HG03066 (cell line): Measurements from ENCODE around the gene ADORA1.
A peak's percentile ranks its signal among the peaks of the same experiment; 100 is the strongest.

Experiments used
- ATAC-seq: cut with Tn5 transposase; IDR thresholded peaks from one replicate; pipeline ENCODE4 v1.9.1; 2021; ENCODE audit warnings: low read depth; ENCODE audit not compliant: unreplicated experiment

The ADORA1 gene

DNA sequence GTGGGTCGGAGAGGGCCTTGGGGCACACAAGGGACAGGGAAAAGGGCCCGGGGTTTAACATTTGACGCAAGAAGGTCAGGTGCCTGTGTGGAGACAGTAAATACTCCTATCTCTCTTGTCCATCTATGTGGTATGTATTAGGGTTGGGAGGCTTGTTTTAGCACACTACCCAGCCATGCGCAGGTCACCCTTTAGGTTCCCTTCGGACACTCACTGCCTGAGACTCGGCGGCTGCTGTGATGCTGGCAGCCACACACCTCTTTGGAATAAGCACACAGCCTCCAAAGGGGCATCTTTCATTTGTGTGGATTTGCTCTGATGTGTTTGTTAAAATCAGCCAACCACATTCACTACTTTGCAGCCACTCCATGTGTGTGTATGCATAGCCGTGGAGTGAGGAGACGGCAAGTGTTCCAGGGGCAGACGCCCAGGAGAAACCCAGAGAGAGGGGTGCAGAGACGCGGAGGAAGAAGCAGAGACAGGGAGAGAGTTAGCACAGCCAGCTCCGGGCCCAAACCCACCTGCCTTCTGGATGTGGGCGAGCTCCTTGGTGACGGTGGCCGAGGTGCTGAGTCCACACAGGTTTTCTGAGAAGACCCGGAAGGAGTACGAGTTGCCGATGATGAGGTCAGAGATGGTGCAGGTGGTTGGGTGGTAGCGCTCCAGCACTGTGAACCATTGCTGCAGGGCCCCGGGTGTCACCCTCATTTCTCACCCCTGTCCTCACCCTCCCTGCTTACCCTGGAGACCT is 42.4 kb downstream of the ADORA1 start:
- no peak for ATAC-seq

DNA sequence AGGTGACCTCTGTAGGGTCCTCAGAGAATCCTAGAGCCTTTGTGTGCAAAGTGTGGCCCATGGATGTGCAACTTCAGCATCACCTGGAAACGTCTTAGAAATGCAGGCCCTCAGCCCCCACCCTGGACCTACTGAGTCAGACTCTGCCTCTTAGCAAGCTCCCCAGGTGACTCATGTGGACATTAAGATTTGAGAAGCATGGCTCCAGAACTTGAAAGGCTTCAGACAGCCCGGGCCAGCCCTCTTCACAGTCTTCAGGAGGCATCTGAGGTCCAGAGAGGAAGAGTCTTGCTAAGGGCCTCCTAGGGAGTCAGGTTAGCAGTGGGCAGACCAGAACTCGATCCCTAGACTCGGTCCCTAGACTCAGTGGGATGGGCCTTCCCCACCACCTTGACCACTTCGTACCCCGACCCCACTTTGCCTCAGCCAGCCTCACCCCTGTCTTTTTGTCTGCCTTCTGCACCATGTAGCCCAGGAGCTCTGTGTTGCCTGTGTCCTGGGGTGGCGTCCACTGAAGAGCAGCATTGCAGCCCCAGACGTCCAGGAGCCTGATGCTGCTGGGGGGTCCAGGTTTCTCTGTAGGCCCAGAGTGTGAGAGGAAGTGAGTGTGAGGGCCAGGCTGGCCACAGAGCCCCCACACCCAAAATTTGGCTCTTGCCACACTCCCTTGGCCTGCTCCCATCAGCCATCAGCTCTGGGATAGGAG is 43.3 kb downstream of the ADORA1 start:
- no peak for ATAC-seq

DNA sequence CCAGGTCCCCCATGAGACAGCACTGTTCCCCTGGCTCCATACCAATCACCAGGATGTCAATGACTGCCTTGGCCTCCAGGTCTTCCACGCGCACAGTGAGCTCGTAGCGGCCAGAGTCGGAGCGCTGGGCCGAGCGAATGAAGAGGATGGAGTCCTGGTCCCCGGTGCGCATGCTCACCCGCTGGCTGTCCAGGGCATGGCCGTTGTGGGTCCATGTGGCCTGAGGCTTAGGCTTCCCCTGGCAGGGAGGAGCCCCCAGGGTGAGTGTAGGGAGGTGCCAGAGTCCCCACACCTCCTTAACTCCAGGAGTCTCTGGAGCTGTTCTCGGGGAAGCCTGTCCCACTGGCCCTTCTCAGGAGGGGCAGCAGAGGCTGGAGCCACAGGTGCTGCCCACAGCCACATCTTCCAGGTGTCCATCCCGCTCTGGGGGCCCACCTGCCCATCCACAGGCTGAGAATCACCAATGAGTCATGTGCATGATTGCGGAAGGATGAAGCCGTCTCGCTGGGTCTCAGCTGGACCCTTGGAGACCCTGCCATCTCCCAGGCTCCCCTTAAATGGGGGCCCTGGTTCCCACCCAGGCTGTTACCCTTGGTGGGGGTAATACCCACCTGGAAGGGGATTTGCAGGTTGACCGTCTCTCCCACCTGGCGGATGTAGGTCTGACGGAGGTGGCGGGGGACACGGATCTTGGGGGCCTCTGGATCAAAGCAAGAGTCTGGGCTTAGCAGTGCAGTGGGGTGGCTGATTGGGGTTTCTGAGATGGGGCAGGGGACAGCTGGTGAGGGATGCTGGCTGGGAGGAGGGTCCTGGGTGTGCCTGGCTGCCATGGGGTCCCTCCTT is 44.0 kb downstream of the ADORA1 start:
- ATAC-seq, result no peak

DNA sequence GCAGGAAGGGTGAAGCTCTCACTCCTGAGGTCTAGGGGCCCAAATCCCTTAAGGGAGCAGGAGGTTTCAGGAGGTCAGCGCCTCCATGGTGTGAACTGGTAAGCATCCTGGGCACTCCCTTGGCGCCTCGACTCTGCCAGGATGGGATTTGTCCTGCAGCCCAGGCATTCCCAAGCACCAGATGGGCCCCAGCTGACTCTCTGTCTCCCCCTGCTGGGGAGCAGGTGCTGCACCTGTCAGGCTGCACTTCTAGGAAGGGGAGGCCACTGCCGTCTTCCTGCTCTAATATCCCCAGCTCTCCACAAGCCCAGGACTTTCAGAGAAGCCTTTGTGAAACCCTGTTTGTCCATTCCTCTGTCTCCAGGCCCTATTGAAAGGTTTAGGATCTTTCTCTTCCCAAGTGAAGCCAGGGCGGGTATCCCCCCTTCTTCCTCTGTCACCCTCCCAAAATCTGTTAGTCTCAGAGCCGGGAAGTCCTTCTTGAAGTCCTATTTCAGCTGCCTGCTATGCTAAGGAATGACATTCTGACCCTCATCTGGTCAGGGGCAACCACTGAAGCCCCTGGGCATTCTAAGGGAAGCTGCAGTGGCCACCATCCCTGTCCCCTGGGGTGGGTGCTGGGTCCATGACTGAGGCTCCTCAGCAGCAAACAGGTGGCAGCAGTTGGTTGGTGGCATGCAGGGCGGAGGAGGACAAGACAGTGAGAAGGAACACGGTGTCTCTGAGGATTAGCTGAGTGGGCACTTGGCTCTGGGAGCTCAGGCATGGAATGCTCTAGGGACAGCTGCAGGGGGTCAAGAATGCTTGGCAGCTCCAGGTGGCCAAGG is 44.9 kb downstream of the ADORA1 start:
- ATAC-seq, result no peak

DNA sequence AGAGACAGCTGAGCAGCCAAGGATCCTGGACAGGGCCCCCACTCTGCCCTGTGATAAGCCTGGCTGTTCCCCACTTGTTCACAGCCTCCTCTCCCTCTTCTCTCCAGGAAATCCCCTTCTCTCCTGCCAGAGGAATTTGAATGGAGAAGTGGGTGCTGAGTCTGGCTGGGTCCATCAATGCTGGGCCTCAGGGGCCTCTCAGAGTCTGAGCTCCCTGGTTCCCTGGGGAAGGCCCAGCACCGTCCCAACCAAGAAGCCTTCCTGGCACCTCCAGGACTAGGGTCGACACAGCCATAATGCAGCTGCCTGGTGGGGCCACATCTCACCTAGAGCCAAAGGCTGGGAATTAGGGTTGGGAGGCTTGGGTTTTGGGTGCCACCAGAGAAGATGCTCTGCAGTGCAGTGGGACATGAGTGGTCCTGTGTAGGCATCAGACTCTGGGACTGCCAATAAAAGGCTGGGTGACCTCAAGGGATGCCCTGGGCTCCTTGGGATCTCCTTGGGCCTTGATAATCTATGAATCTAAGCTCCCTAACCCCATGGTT is 45.6 kb downstream of the ADORA1 start:
- ATAC-seq, result no peak

DNA sequence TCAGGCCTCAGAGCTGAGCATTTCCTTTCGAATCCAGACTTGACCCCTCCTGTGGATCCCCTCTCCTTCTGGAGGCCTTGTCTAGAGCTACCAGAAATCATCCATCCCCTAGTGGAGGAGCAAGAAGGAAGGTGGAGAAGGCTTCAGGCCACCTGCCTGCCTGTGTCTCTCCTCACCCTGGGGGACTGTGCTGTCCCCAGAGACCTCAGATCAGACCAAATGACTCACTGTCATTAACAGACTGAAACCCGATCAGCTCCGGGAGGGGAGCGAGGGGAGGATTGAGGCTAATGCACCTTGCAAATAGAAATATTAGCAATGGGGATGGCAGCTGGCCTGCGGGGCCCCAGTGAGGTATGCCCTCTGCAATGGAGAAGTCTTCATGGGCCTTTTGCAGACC is 46.0 kb downstream of the ADORA1 start:
- ATAC-seq, result peak; percentile 87

DNA sequence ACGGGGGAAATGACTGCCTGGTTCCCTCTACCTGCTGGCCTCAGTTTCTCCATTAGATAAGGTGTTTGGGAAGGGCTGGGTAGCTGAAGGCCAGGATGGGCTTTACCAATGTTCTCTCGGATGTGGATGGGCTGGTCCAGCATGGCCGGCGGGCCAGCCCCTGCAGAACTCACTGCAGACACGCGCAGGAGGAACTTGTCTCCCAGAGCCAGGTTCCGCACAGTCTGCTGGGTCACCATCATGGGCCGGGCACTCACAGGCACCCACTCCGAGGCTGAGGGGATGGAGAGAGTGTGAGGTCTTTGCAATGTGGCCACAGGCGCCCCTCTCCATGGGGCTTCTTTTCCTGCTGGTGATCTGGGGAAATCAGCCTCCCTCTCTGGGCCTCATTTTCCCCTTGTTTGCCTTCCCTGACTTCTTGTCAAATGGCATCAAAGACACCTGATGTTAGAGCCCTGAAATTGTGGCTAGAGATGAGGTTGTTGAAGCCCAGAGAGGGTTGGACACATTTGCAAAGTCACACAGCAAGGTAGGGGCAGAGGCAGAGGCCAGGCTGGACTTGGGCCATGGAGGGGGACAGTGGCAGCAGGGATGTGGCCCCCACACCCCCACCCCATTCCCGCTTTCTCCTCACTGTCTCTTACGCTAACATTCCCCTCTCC is 46.9 kb downstream of the ADORA1 start:
- ATAC-seq, result no peak

DNA sequence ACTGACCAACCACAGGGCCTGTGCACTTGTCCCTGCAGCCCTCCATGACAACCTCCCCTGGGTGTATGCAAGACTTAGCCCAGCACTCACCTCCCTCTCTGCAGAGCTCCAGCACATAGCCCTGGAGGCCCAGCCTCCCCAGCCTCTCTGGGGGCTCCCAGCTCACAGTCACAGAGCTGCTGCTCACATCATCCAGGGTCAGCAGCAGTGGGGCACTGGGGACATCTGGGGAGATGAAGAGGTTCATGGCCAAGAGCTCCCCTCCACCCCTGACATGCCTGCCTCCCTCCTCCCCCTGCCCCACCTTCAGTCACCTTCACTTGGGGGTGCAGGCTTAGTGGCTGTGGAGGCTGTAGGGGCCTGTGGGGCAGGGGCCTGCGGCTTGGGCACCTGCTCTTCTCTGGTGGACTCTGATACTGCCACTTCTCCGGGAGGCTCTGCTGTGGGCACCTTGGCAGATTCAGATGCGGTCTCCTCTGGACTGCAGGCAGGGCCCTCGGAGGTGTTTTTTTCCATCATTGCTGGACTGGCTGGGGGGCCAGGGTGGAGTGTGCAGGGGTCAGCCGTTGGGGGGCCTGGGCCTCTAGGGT is 47.8 kb downstream of the ADORA1 start, which contains the start of gene MYBPH:
MYBPH (minus strand) TSS at position 590 of the 590 bp plus-strand sequence; CDS start at position 519, 71 bp downstream.
- ATAC-seq, result no peak

DNA sequence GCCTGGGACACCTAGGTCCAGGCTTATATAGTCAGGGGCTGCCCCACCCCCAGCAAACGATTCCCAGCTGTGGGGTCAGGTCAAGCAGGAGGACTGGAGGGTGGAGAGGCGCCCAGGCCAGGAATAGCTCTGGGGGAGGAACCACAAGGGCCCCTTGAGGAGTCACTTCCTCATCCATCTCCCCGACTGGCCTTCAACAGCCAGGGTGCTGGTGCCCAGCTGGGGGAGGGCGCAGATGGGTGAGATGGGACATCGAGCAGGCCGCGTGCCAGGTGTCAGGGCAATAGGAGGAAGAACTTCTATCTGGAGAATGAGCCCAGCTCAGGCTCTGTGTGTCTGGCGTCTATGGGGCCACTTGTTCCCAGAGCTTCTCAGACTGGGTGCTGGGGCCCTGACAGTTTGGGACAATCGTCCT is 48.3 kb downstream of the ADORA1 start:
- no peak for ATAC-seq

DNA sequence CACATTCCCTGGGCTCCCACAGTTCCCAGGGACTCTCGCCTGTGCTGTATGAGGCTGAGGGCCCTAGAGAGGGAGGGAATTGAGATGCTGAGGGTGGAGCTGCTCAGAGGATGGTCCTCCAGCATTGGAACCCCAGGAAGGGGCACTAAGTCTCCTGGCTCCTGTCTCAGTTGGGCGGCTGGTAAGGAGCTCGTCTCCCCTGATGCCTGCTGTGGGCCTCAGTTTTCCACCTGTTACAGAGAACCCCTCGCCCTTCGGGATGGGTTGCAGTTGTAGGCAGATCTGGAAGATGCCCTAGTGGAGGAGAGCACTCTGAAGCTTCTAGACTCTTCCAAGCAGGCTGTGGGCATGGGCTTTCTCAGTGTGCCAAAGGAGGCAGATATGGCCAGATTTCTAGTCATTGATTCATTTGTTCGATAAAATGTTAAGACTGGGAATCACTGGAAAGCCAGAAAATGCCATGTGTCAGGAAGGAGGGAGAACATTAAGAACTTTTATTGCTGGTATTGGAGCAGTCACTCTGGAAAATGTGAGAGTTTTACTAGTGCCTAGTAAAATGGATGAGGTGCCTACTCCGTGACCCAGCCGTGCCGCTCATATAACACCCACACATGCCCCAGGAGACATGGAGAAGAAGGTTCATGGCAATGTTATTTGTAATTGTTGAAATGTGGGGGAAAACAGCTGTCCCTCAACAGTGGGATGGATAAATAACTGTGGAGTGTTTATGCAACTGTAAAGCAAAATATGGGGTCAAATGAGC is 48.9 kb downstream of the ADORA1 start:
- ATAC-seq, result no peak

DNA sequence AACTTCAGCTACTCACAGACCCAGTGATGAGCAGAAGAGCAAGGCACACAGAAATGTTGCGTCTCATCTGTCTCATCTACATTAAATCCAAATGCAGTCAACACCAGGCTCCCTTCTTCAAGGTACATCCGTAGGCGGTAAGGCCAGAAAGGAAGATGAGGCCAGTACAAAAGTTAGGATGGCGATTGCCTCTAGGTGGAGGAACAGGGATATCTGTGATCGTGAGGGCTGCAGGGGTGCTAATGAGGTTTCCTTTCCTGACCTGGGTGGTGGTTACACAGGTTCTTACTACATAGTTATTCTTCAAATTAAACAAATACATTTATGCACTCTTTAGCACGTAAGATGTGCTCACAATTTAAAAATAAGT is 49.5 kb downstream of the ADORA1 start:
- no peak for ATAC-seq

DNA sequence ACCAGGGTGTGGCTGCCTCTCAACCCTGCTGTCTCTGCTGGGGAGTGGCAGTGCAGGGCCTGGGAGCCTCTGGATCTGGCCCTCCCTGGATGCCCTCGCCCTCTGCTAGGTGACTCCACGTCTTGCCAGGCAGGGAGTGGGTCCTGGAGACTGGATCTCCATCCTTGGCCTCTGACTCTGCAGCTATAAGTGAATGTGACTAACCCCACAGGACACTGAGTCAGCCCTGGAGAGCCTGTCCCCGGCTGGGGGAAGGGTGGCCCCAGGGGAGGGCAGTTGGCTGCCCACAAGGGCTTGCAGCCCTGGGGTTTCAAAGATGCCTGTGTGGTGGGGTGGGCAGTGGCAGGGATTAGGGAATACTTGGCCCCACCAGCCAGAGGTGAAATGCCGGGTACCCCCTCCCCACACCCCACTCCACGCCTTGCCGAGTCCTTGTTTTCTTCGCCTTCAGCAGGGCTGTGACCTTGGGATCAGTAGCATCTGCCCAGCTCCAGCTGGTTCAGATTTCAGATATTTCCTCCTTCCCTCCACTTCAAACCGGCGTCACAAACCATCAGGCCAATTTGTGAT is 50.0 kb downstream of the ADORA1 start:
- ATAC-seq, result no peak

DNA sequence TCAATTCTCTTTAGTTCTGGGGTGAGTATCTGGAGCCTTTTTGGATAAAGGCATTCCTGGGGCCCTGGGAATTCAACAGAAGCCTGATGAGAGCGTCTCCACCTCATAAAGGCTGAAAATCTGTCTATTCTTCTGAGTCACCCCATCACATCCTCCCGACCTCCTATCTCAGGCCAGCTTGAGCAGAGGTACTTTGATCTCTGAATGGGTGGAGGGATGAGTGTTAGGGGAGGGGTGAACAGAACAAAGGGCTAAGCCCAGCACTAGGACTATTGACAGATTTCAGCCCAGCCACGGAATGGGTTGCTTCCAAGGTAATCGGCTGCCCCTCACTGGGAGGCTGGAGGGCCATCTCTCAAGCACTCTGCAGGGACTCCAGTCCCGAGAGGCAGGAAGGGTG is 50.6 kb downstream of the ADORA1 start:
- ATAC-seq, result no peak

DNA sequence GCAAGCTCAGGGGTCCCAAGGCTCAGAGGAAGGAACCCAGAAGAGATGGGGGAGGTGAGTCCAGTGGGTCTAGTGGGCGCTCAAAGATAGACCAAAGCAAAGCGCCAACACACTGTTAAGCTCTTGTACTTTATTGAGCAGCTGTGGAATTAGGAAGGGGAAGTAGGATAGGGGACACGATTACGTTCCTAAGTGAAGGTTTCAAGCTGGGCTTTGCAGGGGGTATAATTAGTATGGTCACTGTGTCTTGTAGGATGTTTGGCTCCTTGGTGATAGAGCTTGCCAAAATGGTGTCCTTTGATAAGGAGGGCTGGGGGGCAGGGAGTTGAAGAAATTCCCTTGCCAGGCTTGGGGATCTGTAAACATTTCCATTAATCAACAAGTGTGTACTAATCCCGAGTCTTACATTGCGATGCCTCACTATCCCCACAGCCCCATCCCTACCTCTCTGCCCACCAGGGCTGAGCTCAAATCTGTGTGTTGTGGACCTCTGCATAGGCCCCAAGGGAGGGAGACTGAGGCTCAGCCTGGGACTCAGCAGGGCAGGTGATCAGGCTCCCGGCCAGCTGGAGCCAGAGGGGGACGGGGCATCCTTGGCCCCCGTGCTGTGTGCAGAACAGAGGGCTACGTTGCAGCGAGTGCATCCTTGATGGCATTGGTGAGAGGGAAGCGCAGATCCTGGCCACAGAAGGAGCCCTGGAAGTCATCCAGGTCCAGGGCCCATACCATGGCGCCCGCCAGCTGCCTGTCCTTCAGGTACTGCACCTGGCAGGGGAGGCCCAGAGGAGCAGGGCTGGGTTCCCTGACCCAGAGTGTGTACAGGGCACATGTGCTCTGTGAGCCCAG is 51.5 kb downstream of the ADORA1 start:
- no peak for ATAC-seq

DNA sequence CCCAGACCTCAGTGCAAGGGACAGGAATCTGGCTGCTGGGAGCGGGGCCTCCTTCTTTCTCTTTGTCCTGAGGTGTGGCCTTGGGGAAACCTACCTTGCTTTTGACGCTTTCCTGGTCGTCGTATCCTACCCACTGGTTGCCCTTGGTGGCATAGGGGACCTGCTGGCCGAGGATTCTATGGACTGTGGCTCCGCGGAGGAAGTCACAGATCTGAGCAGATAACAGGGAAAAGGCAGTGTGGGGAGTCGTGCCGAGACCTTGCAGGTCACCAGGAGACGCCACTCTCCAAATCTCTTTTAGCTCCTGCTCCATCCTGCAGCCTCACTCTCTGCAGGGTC is 52.1 kb downstream of the ADORA1 start:
- no peak for ATAC-seq

DNA sequence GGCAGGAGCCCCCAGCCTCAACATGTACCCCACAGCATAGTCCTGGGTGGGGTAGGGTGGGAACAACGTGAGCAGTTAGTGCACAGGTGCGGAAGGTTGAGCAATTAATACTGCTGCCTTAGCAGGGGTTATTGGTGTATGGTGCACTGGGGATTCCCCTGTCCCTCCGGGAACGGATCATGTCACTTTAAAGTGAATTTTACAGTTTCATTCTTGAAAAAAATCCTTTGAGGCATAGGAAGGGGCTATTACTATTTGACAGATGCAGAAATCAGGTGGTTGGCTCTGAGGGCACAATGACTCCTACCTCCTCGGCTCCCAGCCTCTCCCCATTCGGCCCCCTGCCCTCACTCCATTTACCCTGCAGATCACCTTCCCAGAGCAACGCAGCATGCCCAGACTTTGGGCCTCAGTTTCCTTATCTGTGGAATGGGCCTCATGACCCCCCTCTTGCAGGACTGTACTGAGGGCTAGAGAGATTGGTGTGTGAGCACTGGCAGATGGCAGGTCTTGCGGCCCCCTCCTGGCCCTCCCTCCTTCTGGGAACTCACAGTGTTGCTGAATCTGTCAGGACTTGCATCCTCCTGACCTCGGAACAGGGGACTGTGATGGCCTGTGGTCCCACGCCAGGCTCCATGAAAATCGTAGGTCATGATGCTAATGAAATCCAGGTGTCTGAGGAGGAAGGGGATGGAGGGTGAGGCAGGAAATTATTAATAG is 53.2 kb downstream of the ADORA1 start:
- no peak for ATAC-seq
